NCI-H446 (cell line): ENCODE data around the gene TMEM234.
A peak's percentile ranks its signal among the peaks of the same experiment; 100 is the strongest.

Experiments used
- DNase-seq, 2 experiments: peaks; one replicate each; lab custom pipeline; 2025; lab: John Stamatoyannopoulos, UW

The TMEM234 gene

GRCh38 chr1:32239790-32240139, 17.6 kb upstream of the TMEM234 start:
- no peak for DNase-seq

GRCh38 chr1:32239337-32239736, 17.2 kb upstream of the TMEM234 start:
- DNase-seq, result no peak

- no peak for DNase-seq
These were observed 12.6 kb upstream of the TMEM234 start for GRCh38 chr1:32234792-32235191.

- DNase-seq, result no peak
These were observed 10.6 kb upstream of the TMEM234 start for GRCh38 chr1:32232558-32233304.

GRCh38 chr1:32231843-32232432, 9.8 kb upstream of the TMEM234 start:
- no peak for DNase-seq

GRCh38 chr1:32228771-32229170, 6.6 kb upstream of the TMEM234 start:
- no peak for DNase-seq

GRCh38 chr1:32224285-32224684, 2.1 kb upstream of the TMEM234 start:
- DNase-seq, result no peak

- no peak for DNase-seq
These were observed 1.5 kb upstream of the TMEM234 start for GRCh38 chr1:32223683-32224082.

- DNase-seq, result no peak
These were observed 573 bp downstream of the TMEM234 start for GRCh38 chr1:32221581-32221979.

- no peak for DNase-seq
These were observed 1.2 kb downstream of the TMEM234 start for GRCh38 chr1:32220746-32221580.

GRCh38 chr1:32219022-32219421, 3.1 kb downstream of the TMEM234 start:
- DNase-seq, result no peak

GRCh38 chr1:32216566-32216965, 5.6 kb downstream of the TMEM234 start:
- DNase-seq, result no peak

GRCh38 chr1:32215629-32216480, 6.3 kb downstream of the TMEM234 start:
- peak; percentile 35 to 74 for DNase-seq

- DNase-seq, result peak; percentile 48 to 80
These were observed 13.2 kb downstream of the TMEM234 start, which contains the start of gene DCDC2B for GRCh38 chr1:32208891-32209328. Gene DCDC2B (plus strand): TSS chr1:32209089. CDS start chr1:32209094, 5 bp downstream.

- DNase-seq, result no peak
These were observed 13.7 kb downstream of the TMEM234 start for GRCh38 chr1:32208469-32208868.

- DNase-seq, result peak; percentile 63 to 83
These were observed 16.5 kb downstream of the TMEM234 start, which contains the start of gene IQCC for GRCh38 chr1:32205401-32206370. Gene IQCC (plus strand): TSS chr1:32205671. CDS start chr1:32205682, 11 bp downstream.

- no peak for DNase-seq
These were observed 17.2 kb downstream of the TMEM234 start for GRCh38 chr1:32204943-32205361.

GRCh38 chr1:32201011-32201855, 20.9 kb downstream of the TMEM234 start:
- DNase-seq, result peak in 1 of 2 experiments; percentile 42

GRCh38 chr1:32200226-32201010, 21.7 kb downstream of the TMEM234 start, which contains the start of gene CCDC28B:
Gene CCDC28B (plus strand): TSS chr1:32200595. CDS start chr1:32201936, 1,341 bp downstream.
- peak in 1 of 2 experiments; percentile 58 for DNase-seq
